Retinal pigment epithelial cell (primary cell): ENCODE data around the gene CMIP.

Source experiments
- DNase-seq: peaks from one replicate; pipeline ENCODE4 v3.0.0-alpha.2; 2010; ENCODE audit warnings: low read depth
- H3K4me3 ChIP-seq: 2 replicates; pipeline ENCODE4 v1.5.1; 2011; ENCODE audit warnings: mild to moderate bottlenecking, low read length, control low read depth, moderate library complexity
- CTCF ChIP-seq: conservative IDR thresholded peaks from 2 replicates; pipeline ENCODE4 v1.5.1; 2011; ENCODE audit warnings: low read depth, low read length, control low read depth, inconsistent platforms

CMIP gene

GRCh38 chr16:81616321-81617020 is 171.9 kb downstream of the CMIP start:
- no peak overlapping the region for H3K4me3 ChIP-seq
- no peak for TF ChIP-seq CTCF
- DNase-seq = no peak

- DNase-seq = no peak
- TF ChIP-seq CTCF = no peak
- no peak overlapping the region for H3K4me3 ChIP-seq
These were observed 172.4 kb downstream of the CMIP start for GRCh38 chr16:81617021-81617346.

GRCh38 chr16:81618187-81618586 is 173.6 kb downstream of the CMIP start:
- no peak for DNase-seq
- no peak overlapping the region for H3K4me3 ChIP-seq
- TF ChIP-seq CTCF = no peak

- DNase-seq = peak; percentile 83
- no peak overlapping the region for H3K4me3 ChIP-seq
- TF ChIP-seq CTCF = no peak
These were observed 174.1 kb downstream of the CMIP start for GRCh38 chr16:81618661-81619060.

- TF ChIP-seq CTCF = no peak
- H3K4me3 ChIP-seq = no peak overlapping the region
- no peak for DNase-seq
These were observed 175.4 kb downstream of the CMIP start for GRCh38 chr16:81620029-81620428.

- DNase-seq = no peak
- no peak for TF ChIP-seq CTCF
- no peak overlapping the region for H3K4me3 ChIP-seq
These were observed 176.2 kb downstream of the CMIP start for GRCh38 chr16:81620796-81621195.

GRCh38 chr16:81621496-81621895 is 176.9 kb downstream of the CMIP start:
- DNase-seq = no peak
- no peak for TF ChIP-seq CTCF
- H3K4me3 ChIP-seq = no peak overlapping the region
